Heart right ventricle (tissue), 16 donors: ENCODE data around the gene NLGN3. TPM values are rescaled to one million over a fixed set of nuclear protein-coding genes. Genes with fewer than 3 reads are reported as not detected.

ENCODE experiments used
- ATAC-seq, 8 donors: fragments of 200-7000 bp; cut with Tn5 transposase; one replicate each; pipeline ENCODE4 v1.9.1; 2020; ENCODE audit warnings: mild to moderate bottlenecking in 8 of 8, moderate library complexity in 8 of 8, moderate number of reproducible peaks in 1 of 8
- DNase-seq, 2 donors: peaks; one replicate each; pipeline ENCODE4 v3.0.0-alpha.2; 2020
- H3K27ac ChIP-seq, 10 donors: fragments of 200-600 bp; sonication (generic) in 2 of 10; one replicate each; pipeline versions ENCODE4 v1.5.0 to v1.8.0; 2020 to 2022; ENCODE audit warnings: mild to moderate bottlenecking in 3 of 10
- H3K27me3 ChIP-seq, 7 donors: fragments of 200-600 bp; one replicate each; pipeline ENCODE4 v1.8.0; 2021 to 2022; ENCODE audit warnings: mild to moderate bottlenecking in 2 of 7
- H3K36me3 ChIP-seq, 9 donors: fragments of 200-600 bp; sonication (generic) in 1 of 9; one replicate each; pipeline versions ENCODE4 v1.5.0 to v1.8.0; 2020 to 2022; ENCODE audit warnings: mild to moderate bottlenecking in 2 of 9
- H3K4me1 ChIP-seq, 9 donors: fragments of 200-600 bp; sonication (generic) in 1 of 9; one replicate each; pipeline versions ENCODE4 v1.5.0 to v1.8.0; 2020 to 2022; ENCODE audit warnings: mild to moderate bottlenecking in 4 of 9
- H3K4me3 ChIP-seq, 10 donors: fragments of 200-600 bp; sonication (generic) in 2 of 10; one replicate each; pipeline versions ENCODE4 v1.5.0 to v1.8.0; 2020 to 2022; ENCODE audit warnings: mild to moderate bottlenecking in 7 of 10, moderate library complexity in 2 of 10
- H3K9me3 ChIP-seq, 11 donors: fragments of 200-600 bp in 10 of 11; sonication (generic) in 2 of 11; one replicate each; pipeline versions ENCODE4 v1.5.0 to v1.8.0; 2013 to 2022; ENCODE audit warnings: mild to moderate bottlenecking in 2 of 11, control low read depth in 1 of 11, moderate library complexity in 1 of 11
- CTCF ChIP-seq, 9 donors: fragments of 200-600 bp; sonication (generic) in 2 of 9; IDR thresholded peaks; one replicate each; pipeline versions ENCODE4 v1.5.0 to v1.8.0; 2021 to 2022; ENCODE audit warnings: antibody characterized with exemption in 9 of 9, mild to moderate bottlenecking in 5 of 9, moderate library complexity in 1 of 9
- WGBS, 2 donors: extraction: QIAGEN DNeasy Blood & Tissue Kit; methylation state at CpG; one replicate each; pipeline ENCODE4 v1.1.7; 2013; ENCODE audit warnings: inconsistent platforms in 1 of 2; 5-methylcytosine and 5-hydroxymethylcytosine counted together
- intact Hi-C, 10 donors: fragments of 100-400 bp; cut with DNase I; formaldehyde crosslinking; loops; one replicate each; pipeline versions ENCODE4 v1.11.1 to v1.14.2; 2022
- polyA plus RNA-seq, 2 donors: library from polyadenylated mRNA; stranded (reverse); fragments of 200-250 nt; gene quantifications; one replicate each; pipeline ENCODE4 v1.2.3, GENCODE V29; 2013
- total RNA-seq, 10 donors: library from RNA; stranded (reverse); fragmentation: NEBNext Ultra II Directional in 3 of 10; extraction: Animal tissue kit (Norgen Biotek cat#: 25700) in 3 of 10; gene quantifications; one replicate each; pipeline versions ENCODE4 v1.2.1 to v1.2.4, GENCODE V29; 2021 to 2023
- donor health status: Arrhythmogenic right ventricular cardiomyopathy.
- donor health status: ischemic (EF 13 %, LVEDD 7.1; RV severe dilation, severe dysfunction).
- donor health status: healthy with polysubstance abuse.
- donor health status: DM: no; HTN: yes; CAD: no.
- donor health status: DM: no; HTN: no; CAD: no.
- donor health status: ischemic (EF 25% LVEDD 6.9; RV normal size, moderate dysfunction).
- donor health status: ischemic (EF 25% LVEDD 5.7; RV mildly dilated, moderate dysfunction).
- donor health status: healthy.
- donor health status: DM: yes; HTN: yes; CAD: no.
- donor health status: Ischemic cardiomyopathy.
- donor health status: ischemic (EF 35%, LVEDD 5.7; RV mildly dilated, moderate dysfunction).
- donor health status: nonischemic (EF 11% LVEDD 7.7; RV severe dilation, severe dysfunction).
- donor health status: DM: yes; HTN: yes; CAD: no.
- donor health status: PGD.
- donor health status: ischemic (EF 29% LVEDD 5.4; RV normal size, mild dysfunction).
- donor health status: nonischemic (EF 23%, LVEDD 6.1; RV moderate dilation, normal function).

The NLGN3 gene
- total and polyA plus RNA-seq, 12 donors: 0.16 to 0.94 (median 0.51) TPM

- Histone ChIP-seq H3K27ac (no peak overlapping the region), H3K27me3 (no peaks in the 10 kb centered on the region), H3K9me3 (no peaks in the 10 kb centered on the region), H3K4me1 (peaks cover 0 to 7% (median 0%) of the 10 kb centered on the region in 9 donors), H3K36me3 (peaks cover 0 to 94% (median 10%) of the 10 kb centered on the region in 9 donors), H3K4me3 (no peak overlapping the region)
- intact Hi-C loops: loop anchor here in 2 of 10 donors (1.0 kb wide), 1 partner anchor 31 kb away; no protein-coding TSS in a partner anchor
- peak; percentile 42 to 77 (median 70) for TF ChIP-seq CTCF (IDR thresholded peaks at IDR 0.05)
- DNase-seq: peak; percentile 44 to 56
- 37 to 39% methylated on average over 18 of the region's 18 CpGs for WGBS, 2 donors
- peak; percentile 56 to 88 (median 80) for ATAC-seq
These were observed 15.5 kb upstream of the NLGN3 start for GRCh38 chrX:71128915-71129765.

GRCh38 chrX:71131510-71131909 lies 13.1 kb upstream of the NLGN3 start:
- no peak for TF ChIP-seq CTCF (IDR thresholded peaks at IDR 0.05)
- H3K4me3 ChIP-seq: no peak overlapping the region
- H3K36me3 ChIP-seq: peaks cover 0 to 97% (median 10%) of the 10 kb centered on the region in 9 donors
- intact Hi-C loops: loop anchor here in 1 of 10 donors (5.0 kb wide), 1 partner anchor 34 kb away; the partner anchor contains the start of gene FOXO4
- no peaks in the 10 kb centered on the region for H3K9me3 ChIP-seq
- DNase-seq (no peak), ATAC-seq (no peak)
- peaks cover 0 to 7% (median 0%) of the 10 kb centered on the region in 9 donors for H3K4me1 ChIP-seq
- H3K27me3 ChIP-seq: no peaks in the 10 kb centered on the region
- H3K27ac ChIP-seq: no peak overlapping the region
- 68 to 83% methylated on average over 4 of the region's 4 CpGs for WGBS, 2 donors

- Histone ChIP-seq H3K4me3 (no peak overlapping the region), H3K27ac (no peak overlapping the region), H3K4me1 (peaks cover 0 to 18% (median 3%) of the 10 kb centered on the region in 9 donors), H3K36me3 (peaks cover 0 to 74% (median 5%) of the 10 kb centered on the region in 9 donors), H3K27me3 (peaks cover 0 to 7% (median 0%) of the 10 kb centered on the region in 7 donors), H3K9me3 (no peaks in the 10 kb centered on the region)
- 68 to 76% methylated on average over 6 of the region's 6 CpGs for WGBS, 2 donors
- no peak for TF ChIP-seq CTCF (IDR thresholded peaks at IDR 0.05)
- DNase-seq: no peak
- no peak for ATAC-seq
- intact Hi-C loops: no loop called here
These were observed 4.2 kb upstream of the NLGN3 start for GRCh38 chrX:71140440-71140839.

- DNase-seq (no peak), ATAC-seq (peak in 2 of 8 donors; percentile 8 to 10)
- Histone ChIP-seq H3K9me3 (no peaks in the 10 kb centered on the region), H3K4me1 (peaks cover 0 to 25% (median 5%) of the 10 kb centered on the region in 9 donors), H3K36me3 (peaks cover 0 to 43% (median 0%) of the 10 kb centered on the region in 9 donors), H3K27ac (no peak overlapping the region), H3K4me3 (no peak overlapping the region), H3K27me3 (peaks cover 0 to 7% (median 0%) of the 10 kb centered on the region in 7 donors)
- no peak for TF ChIP-seq CTCF (IDR thresholded peaks at IDR 0.05)
- 39 to 41% methylated on average over 6 of the region's 6 CpGs for WGBS, 2 donors
- intact Hi-C loops: no loop called here
These were observed 1.1 kb upstream of the NLGN3 start for GRCh38 chrX:71143508-71143907.
